PC-9 (cell line): ENCODE measurements around the gene ARAP3. TPM values are rescaled to one million over a fixed set of nuclear protein-coding genes. Genes with fewer than 3 reads are reported as not detected.

Source experiments
- BruUV-seq: library from RNA; stranded (reverse); fragments of 400-500 nt; replicated peaks from 2 replicates; lab custom pipeline; 2021; lab: Mats Ljungman, UMichigan
- CTCF ChIA-PET: fragments of 300-600 bp; sonication (Branson Sonifier 250); formaldehyde crosslinking; loops from one replicate; lab custom pipeline; 2022; ENCODE audit warnings: antibody characterized with exemption; lab: Charles Lee
- POLR2A ChIA-PET: fragments of 300-600 bp; sonication (Branson Sonifier 250); formaldehyde crosslinking; loops from one replicate; lab custom pipeline; 2022; ENCODE audit warnings: antibody characterized with exemption; ENCODE audit not compliant: unreplicated experiment; lab: Charles Lee
- DNase-seq, 2 experiments: peaks; one replicate each; pipeline versions ENCODE4 v3.0.0 to v3.0.0-alpha.2; 2015 to 2022; ENCODE audit warnings: mixed read lengths in 1 of 2
- H2AFZ ChIP-seq: fragments of 200-600 bp; sonication (generic); 2 replicates; pipeline ENCODE4 v1.8.1; 2017; ENCODE audit warnings: antibody characterized with exemption
- H3F3A ChIP-seq: fragments of 200-600 bp; sonication (generic); 2 replicates; pipeline ENCODE4 v1.8.1; 2017; ENCODE audit warnings: antibody characterized with exemption, mild to moderate bottlenecking, low read depth; ENCODE audit not compliant: insufficient read depth
- H3K27ac ChIP-seq: fragments of 200-600 bp; sonication (generic); 2 replicates; pipeline ENCODE4 v1.6.1; 2016; ENCODE audit warnings: mixed run types
- H3K27me3 ChIP-seq: fragments of 200-600 bp; sonication (generic); 2 replicates; pipeline ENCODE4 v1.6.1; 2016; ENCODE audit warnings: low read depth, mixed run types; ENCODE audit not compliant: insufficient read depth
- H3K36me3 ChIP-seq: fragments of 200-600 bp; sonication (generic); 2 replicates; pipeline ENCODE4 v1.6.1; 2016; ENCODE audit warnings: low read depth, mixed run types
- H3K4me1 ChIP-seq: fragments of 200-600 bp; sonication (generic); replicated peaks from 2 replicates; pipeline ENCODE4 v1.6.1; 2016; ENCODE audit warnings: mixed run types; ENCODE audit not compliant: insufficient read depth
- H3K4me2 ChIP-seq: fragments of 200-600 bp; sonication (generic); 2 replicates; pipeline ENCODE4 v1.6.1; 2017; ENCODE audit warnings: mixed run types
- H3K4me3 ChIP-seq: fragments of 200-600 bp; sonication (generic); 2 replicates; pipeline ENCODE4 v1.6.1; 2016; ENCODE audit warnings: mixed run types
- H3K79me2 ChIP-seq: fragments of 200-600 bp; sonication (generic); 2 replicates; pipeline ENCODE4 v1.6.1; 2017; ENCODE audit warnings: low read depth, mixed run types
- H3K9me2 ChIP-seq: fragments of 200-600 bp; sonication (generic); 2 replicates; pipeline ENCODE4 v1.8.1; 2017; ENCODE audit warnings: mild to moderate bottlenecking; ENCODE audit not compliant: insufficient read depth
- H3K9me3 ChIP-seq: fragments of 200-600 bp; sonication (generic); 2 replicates; pipeline ENCODE4 v1.8.1; 2016; ENCODE audit warnings: low read depth; ENCODE audit not compliant: insufficient read depth
- H4K20me1 ChIP-seq: fragments of 200-600 bp; sonication (generic); 2 replicates; pipeline ENCODE4 v1.8.1; 2017; ENCODE audit not compliant: insufficient read depth
- CTCF ChIP-seq: fragments of 200-600 bp; sonication (generic); conservative IDR thresholded peaks from 2 replicates; pipeline ENCODE4 v1.6.1; 2017; ENCODE audit warnings: mixed run types, antibody characterized with exemption, mild to moderate bottlenecking, moderate library complexity
- EZH2 ChIP-seq: fragments of 200-600 bp; sonication (generic); IDR thresholded peaks from 2 replicates; pipeline ENCODE4 v1.8.0; 2017; ENCODE audit warnings: antibody characterized with exemption, low read depth
- intact Hi-C: fragments of 100-400 bp; cut with micrococcal nuclease; formaldehyde crosslinking; loops from one replicate; pipeline ENCODE4 v1.10.0; 2022; ENCODE audit not compliant: unreplicated experiment
- total RNA-seq: library from RNA; stranded (reverse); gene quantifications from 2 replicates; pipeline ENCODE4 v1.2.3, GENCODE V29; 2021

ARAP3 gene
- total RNA-seq, 1 experiment from 2014 or later = 28.0 TPM

DNA sequence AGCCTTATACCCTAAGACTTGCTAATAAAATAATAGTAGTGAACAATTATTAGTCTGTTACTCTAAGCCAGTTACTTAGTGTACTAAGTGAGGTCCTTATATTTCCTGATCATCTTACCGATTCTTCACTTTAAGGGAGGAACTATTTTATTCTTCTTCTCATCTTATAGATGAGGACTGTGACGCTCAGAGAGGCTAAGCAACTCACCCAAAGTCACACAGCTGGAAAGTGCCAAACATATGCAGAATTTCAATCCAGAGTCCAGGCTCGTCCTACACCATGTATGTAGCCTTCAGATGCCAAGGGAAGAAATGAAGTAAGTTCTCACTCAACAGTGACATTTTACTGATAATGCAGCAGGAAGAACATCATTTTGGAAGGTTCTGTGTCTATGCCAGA lies 34.4 kb upstream of the ARAP3 start:
- BruUV-seq = no TSS peak
- Histone ChIP-seq H3K4me2 (peak overlapping the region; percentile 79), H2AFZ (no peak overlapping the region), H3K27ac (peak overlapping the region; percentile 94), H3F3A (peaks cover 47% of the 10 kb centered on the region), H3K27me3 (no peaks in the 10 kb centered on the region), H3K36me3 (no peaks in the 10 kb centered on the region), H3K9me2 (no peaks in the 10 kb centered on the region), H3K4me1 (peaks cover 63% of the 10 kb centered on the region), H3K9me3 (no peaks in the 10 kb centered on the region), H3K79me2 (no peaks in the 10 kb centered on the region), H3K4me3 (no peak overlapping the region), H4K20me1 (no peaks in the 10 kb centered on the region)
- no peak for TF ChIP-seq EZH2
- no peak for TF ChIP-seq CTCF
- no peak for DNase-seq
- intact Hi-C loops = no loop called here
- CTCF ChIA-PET = interaction anchor here (0.6 kb wide), 1 partner anchor 123 kb away, joined by 5 read pairs; no protein-coding TSS in a partner anchor
- POLR2A ChIA-PET = no interaction called here

- peak; percentile 66 to 80 for DNase-seq
- no TSS peak for BruUV-seq
- no peaks in the 10 kb centered on the region for H3K79me2 ChIP-seq
- no peaks in the 10 kb centered on the region for H3K9me2 ChIP-seq
- ChIA-PET POLR2A (interaction anchor here (0.7 kb wide), 2 partner anchors 69 to 115 kb away, joined by 3 to 5 read pairs; no protein-coding TSS in a partner anchor), CTCF (interaction anchor here (0.6 to 1.0 kb wide), 3 partner anchors 42 to 253 kb away, joined by 3 to 5 read pairs (median 3); partner anchors contain the start of gene RNF14)
- no peaks in the 10 kb centered on the region for H4K20me1 ChIP-seq
- intact Hi-C loops = no loop called here
- no peaks in the 10 kb centered on the region for H3K9me3 ChIP-seq
- H3K4me1 ChIP-seq = peaks cover 67% of the 10 kb centered on the region
- H2AFZ ChIP-seq = no peak overlapping the region
- peak overlapping the region; percentile 94 for H3K27ac ChIP-seq
- H3K4me2 ChIP-seq = peak overlapping the region; percentile 79
- H3K36me3 ChIP-seq = no peaks in the 10 kb centered on the region
- H3K27me3 ChIP-seq = no peaks in the 10 kb centered on the region
- peaks cover 47% of the 10 kb centered on the region for H3F3A ChIP-seq
- H3K4me3 ChIP-seq = no peak overlapping the region
- TF ChIP-seq CTCF (no peak), EZH2 (no peak)
Measured at GRCh38 chr5:141716009-141716408, 34.0 kb upstream of the ARAP3 start.

- ChIA-PET CTCF (interaction anchor here (0.9 to 1.0 kb wide), 2 partner anchors 42 to 253 kb away, joined by 3 read pairs; partner anchors contain the start of gene RNF14), POLR2A (interaction anchor here (0.7 kb wide), 2 partner anchors 69 to 116 kb away, joined by 3 to 5 read pairs; no protein-coding TSS in a partner anchor)
- Histone ChIP-seq H3K36me3 (no peaks in the 10 kb centered on the region), H2AFZ (no peak overlapping the region), H3K79me2 (no peaks in the 10 kb centered on the region), H3K9me3 (no peaks in the 10 kb centered on the region), H3K4me1 (peaks cover 71% of the 10 kb centered on the region), H3K4me2 (peak overlapping the region; percentile 79), H3K9me2 (no peaks in the 10 kb centered on the region), H3K4me3 (peak overlapping the region; percentile 36; the same call in 1 of the 2 replicates), H3K27ac (peak overlapping the region; percentile 94), H3K27me3 (no peaks in the 10 kb centered on the region), H4K20me1 (no peaks in the 10 kb centered on the region), H3F3A (peaks cover 47% of the 10 kb centered on the region)
- no peak for DNase-seq
- TF ChIP-seq CTCF = no peak
- intact Hi-C loops = no loop called here
- no TSS peak for BruUV-seq
Measured at GRCh38 chr5:141715346-141715905, 33.4 kb upstream of the ARAP3 start.
